ENCODE data around the gene C4orf50.

GRCh38 chr4:5996641-5997040 is 21.6 kb downstream of the C4orf50 start:
- no peak for TF ChIP-seq CTCF (conservative IDR thresholded peaks at IDR 0.05; ENCODE audit: low read depth in 2 of 2)
- no peak for TF ChIP-seq JUNB (IDR thresholded peaks at IDR 0.05; ENCODE audit: unreplicated experiment)
- TF ChIP-seq ZNF114 (CRISPR knock-in tag; IDR thresholded peaks at IDR 0.05): no peak
- no peak for TF ChIP-seq EZH2 (IDR thresholded peaks at IDR 0.05; ENCODE audit: low read depth, unreplicated experiment)
- no peak for TF ChIP-seq EZH2phosphoT487 (IDR thresholded peaks at IDR 0.05; ENCODE audit: unreplicated experiment)
- TF ChIP-seq POLR2AphosphoS5 (IDR thresholded peaks at IDR 0.05; ENCODE audit: low read depth): no peak
- TF ChIP-seq REST (IDR thresholded peaks at IDR 0.05; ENCODE audit: unreplicated experiment): no peak
- no peak for TF ChIP-seq STAT1 (IDR thresholded peaks at IDR 0.05; ENCODE audit: unreplicated experiment)

Measured in GM23338 (cell line).